Chondrocyte (in vitro differentiated cells): ENCODE results near the gene ECSIT. TPM values are rescaled to one million over a fixed set of nuclear protein-coding genes. Genes with fewer than 3 reads are reported as not detected.
A peak's percentile ranks its signal among the peaks of the same experiment; 100 is the strongest.

Experiments used
- DNase-seq: peaks from one replicate; pipeline ENCODE4 v3.0.0; 2021; ENCODE audit warnings: mixed read lengths, low spot score
- H3K27ac Mint-ChIP-seq: one replicate; pipeline ENCODE4 v1.8.0; 2021; ENCODE audit warnings: mild to moderate bottlenecking, moderate library complexity, mixed read lengths; ENCODE audit not compliant: unreplicated experiment
- H3K27me3 Mint-ChIP-seq: 2 replicates; pipeline ENCODE4 v1.8.0; 2021; ENCODE audit warnings: low read depth, mixed read lengths
- H3K36me3 Mint-ChIP-seq: 2 replicates; pipeline ENCODE4 v1.8.0; 2021; ENCODE audit warnings: low read depth, mixed read lengths
- H3K4me1 Mint-ChIP-seq: 2 replicates; pipeline ENCODE4 v1.8.0; 2021; ENCODE audit warnings: low read depth, mild to moderate bottlenecking, mixed read lengths
- H3K4me3 Mint-ChIP-seq: one replicate; pipeline ENCODE4 v1.8.0; 2021; ENCODE audit warnings: mild to moderate bottlenecking, moderate library complexity, mixed read lengths; ENCODE audit not compliant: unreplicated experiment
- H3K9me3 Mint-ChIP-seq: 2 replicates; pipeline ENCODE4 v1.8.0; 2021; ENCODE audit warnings: low read depth, mixed read lengths
- total RNA-seq: library from RNA; stranded (reverse); gene quantifications from 3 replicates; pipeline ENCODE4 v1.2.1, GENCODE V29; 2021
- TF ChIP-seq, protein P1 (sequence below): fragments of 200-600 bp; sonication (generic); IDR thresholded peaks from 2 replicates; pipeline ENCODE4 v1.5.0; 2021; ENCODE audit warnings: antibody characterized with exemption, mild to moderate bottlenecking, moderate library complexity

The ECSIT gene
- total RNA-seq, 1 donor from 2014 or later: 20.5 TPM

DNA sequence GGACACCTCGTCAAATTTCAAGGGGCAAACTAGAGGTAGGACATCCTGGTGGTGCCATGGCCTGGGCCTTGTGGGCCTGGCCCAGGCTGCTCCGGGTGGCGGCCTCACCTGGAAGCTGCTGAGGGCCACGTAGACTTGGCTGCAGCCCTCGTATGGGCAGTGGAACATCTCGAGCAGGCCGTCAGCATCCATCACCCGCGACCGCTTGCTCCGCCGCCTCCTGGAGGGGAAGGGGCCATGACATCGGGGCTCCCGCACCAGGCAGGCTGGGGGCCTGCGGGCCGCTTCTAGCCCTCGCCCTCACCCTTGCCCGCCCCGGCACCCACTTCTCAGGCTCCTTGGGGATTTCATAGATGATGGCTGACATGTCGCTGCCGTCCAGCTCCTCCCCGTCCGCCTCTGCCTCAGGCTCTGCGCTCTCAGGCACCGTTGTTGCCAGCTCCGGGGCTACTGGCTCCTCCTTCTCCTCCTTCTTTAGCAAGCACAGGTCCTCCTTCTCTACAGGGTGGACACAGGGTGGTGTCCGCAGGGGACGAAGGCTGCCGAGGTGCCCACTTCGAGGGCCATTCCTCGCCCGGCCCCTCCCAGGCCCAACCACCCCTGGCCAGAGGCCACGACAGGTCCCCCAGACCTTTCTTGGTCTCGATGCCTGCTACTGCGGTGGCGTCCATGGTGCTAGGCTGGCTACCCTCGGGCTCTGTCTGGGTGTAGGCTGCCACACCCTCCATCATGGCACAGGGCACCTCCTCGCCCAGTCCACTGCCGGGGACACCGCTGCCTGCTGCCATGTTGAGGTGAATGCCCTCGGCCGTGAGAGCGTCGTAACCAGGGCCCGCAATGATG lies 42.1 kb downstream of the ECSIT start:
- no peak for DNase-seq
- peaks cover 9% of the 10 kb centered on the region for H3K27me3 Mint-ChIP-seq
- no peak overlapping the region for H3K4me3 Mint-ChIP-seq
- TF ChIP-seq, protein P1, sequence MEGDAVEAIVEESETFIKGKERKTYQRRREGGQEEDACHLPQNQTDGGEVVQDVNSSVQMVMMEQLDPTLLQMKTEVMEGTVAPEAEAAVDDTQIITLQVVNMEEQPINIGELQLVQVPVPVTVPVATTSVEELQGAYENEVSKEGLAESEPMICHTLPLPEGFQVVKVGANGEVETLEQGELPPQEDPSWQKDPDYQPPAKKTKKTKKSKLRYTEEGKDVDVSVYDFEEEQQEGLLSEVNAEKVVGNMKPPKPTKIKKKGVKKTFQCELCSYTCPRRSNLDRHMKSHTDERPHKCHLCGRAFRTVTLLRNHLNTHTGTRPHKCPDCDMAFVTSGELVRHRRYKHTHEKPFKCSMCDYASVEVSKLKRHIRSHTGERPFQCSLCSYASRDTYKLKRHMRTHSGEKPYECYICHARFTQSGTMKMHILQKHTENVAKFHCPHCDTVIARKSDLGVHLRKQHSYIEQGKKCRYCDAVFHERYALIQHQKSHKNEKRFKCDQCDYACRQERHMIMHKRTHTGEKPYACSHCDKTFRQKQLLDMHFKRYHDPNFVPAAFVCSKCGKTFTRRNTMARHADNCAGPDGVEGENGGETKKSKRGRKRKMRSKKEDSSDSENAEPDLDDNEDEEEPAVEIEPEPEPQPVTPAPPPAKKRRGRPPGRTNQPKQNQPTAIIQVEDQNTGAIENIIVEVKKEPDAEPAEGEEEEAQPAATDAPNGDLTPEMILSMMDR: no peak
- H3K9me3 Mint-ChIP-seq: no peaks in the 10 kb centered on the region
- H3K4me1 Mint-ChIP-seq: peaks cover 4% of the 10 kb centered on the region
- no peak overlapping the region for H3K27ac Mint-ChIP-seq
- peaks cover 9% of the 10 kb centered on the region for H3K36me3 Mint-ChIP-seq

- no peak for DNase-seq
- Mint-ChIP-seq H3K27ac (no peak overlapping the region), H3K27me3 (peaks cover 18% of the 10 kb centered on the region), H3K9me3 (no peaks in the 10 kb centered on the region), H3K4me1 (peaks cover 9% of the 10 kb centered on the region), H3K36me3 (peaks cover 3% of the 10 kb centered on the region), H3K4me3 (no peak overlapping the region)
- TF ChIP-seq, protein P1: no peak
Measured at GRCh38 chr19:11485245-11485837, 43.6 kb downstream of the ECSIT start.

- H3K27ac Mint-ChIP-seq: no peak overlapping the region
- peaks cover 24% of the 10 kb centered on the region for H3K27me3 Mint-ChIP-seq
- H3K36me3 Mint-ChIP-seq: peaks cover 3% of the 10 kb centered on the region
- no peak overlapping the region for H3K4me3 Mint-ChIP-seq
- no peak for DNase-seq
- H3K4me1 Mint-ChIP-seq: peaks cover 13% of the 10 kb centered on the region
- TF ChIP-seq, protein P1: no peak
- H3K9me3 Mint-ChIP-seq: no peaks in the 10 kb centered on the region
Measured at GRCh38 chr19:11483366-11484111, 45.4 kb downstream of the ECSIT start.

DNA sequence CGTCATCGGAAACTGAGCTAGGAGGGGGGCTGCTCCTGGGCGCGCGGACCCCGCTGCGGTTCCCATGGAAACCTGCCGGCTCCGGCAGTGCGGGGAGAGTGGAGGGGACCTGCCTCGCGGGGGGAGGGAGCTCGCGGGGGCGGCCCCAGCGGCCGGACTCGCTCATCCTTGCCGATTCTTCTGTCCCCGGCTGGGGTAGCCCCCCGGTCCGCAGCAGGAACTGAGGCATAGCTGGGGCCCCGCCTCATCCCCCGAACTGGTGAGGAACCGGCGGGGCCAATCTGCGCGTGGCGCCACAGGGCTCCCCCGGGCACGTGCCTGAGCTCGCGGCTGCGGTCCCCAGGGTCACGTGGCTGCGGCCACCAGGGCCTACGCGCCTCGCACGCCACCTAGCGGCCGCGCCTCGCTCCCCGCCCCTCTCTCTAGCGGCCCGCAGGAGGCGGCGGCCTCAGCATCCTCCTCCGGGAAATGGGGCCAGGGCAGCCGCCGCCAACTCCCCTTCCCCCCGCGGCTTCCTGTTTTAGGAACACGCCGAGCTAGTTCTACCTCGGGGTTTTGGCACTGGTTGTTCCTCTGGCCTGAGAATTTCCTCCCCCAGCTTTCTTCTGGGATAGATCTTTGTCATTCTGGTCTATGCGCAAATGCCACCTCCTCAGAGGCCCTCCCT lies 46.4 kb downstream of the ECSIT start:
- TF ChIP-seq, protein P1: peak; percentile 95
- Mint-ChIP-seq H3K27me3 (peaks cover 26% of the 10 kb centered on the region), H3K27ac (peak overlapping the region; percentile 27), H3K4me3 (peak overlapping the region; percentile 64), H3K4me1 (peaks cover 13% of the 10 kb centered on the region), H3K9me3 (no peaks in the 10 kb centered on the region), H3K36me3 (peaks cover 3% of the 10 kb centered on the region)
- no peak for DNase-seq
